ENCODE data around the gene TUNAR. TPM values are rescaled to one million over a fixed set of nuclear protein-coding genes. Genes with fewer than 3 reads are reported as not detected.

TUNAR gene
- total and polyA plus RNA-seq, 9 of the 15 experiments (the other 6 are each of a cell fraction or from before 2014, with no cell fraction given) = not detected

- TF ChIP-seq NFATC3 (IDR thresholded peaks at IDR 0.05) (no peak), TFE3 (CRISPR knock-in tag; IDR thresholded peaks at IDR 0.05) (no peak), ZEB2 (IDR thresholded peaks at IDR 0.05) (no peak), PTBP1 (IDR thresholded peaks at IDR 0.05; ENCODE audit: low read depth, low read length) (no peak), ZNF124 (CRISPR knock-in tag; IDR thresholded peaks at IDR 0.05) (no peak), CSDE1 (IDR thresholded peaks at IDR 0.05) (no peak), NCOR1 (IDR thresholded peaks at IDR 0.05) (no peak), BMI1 (IDR thresholded peaks at IDR 0.05; ENCODE audit: low read length) (no peak), ZNF263 (CRISPR knock-in tag; IDR thresholded peaks at IDR 0.05; ENCODE audit: borderline replicate concordance) (no peak), ZC3H8 (IDR thresholded peaks at IDR 0.05) (no peak)
Measured at GRCh38 chr14:95896498-95897135, 20.0 kb downstream of the TUNAR start (continued).

- 0% methylated on average over 3 of the region's 3 CpGs for WGBS (ENCODE audit: insufficient coverage, low coverage, missing lambda C conversion rate)
- in situ Hi-C loops (cut with MboI) = no loop called here
- no TSS peak for BruUV-seq (replicated peaks)
- H3K27ac ChIP-seq (ENCODE audit: extremely low read depth, low read depth, low read length) = no peak overlapping the region
- no peak overlapping the region for H3K4me3 ChIP-seq
- H2AFZ ChIP-seq (ENCODE audit: low read depth, low read length) = no peak overlapping the region
- no peaks in the 10 kb centered on the region; the same call in 1 of the 2 replicates for H4K20me1 ChIP-seq (replicated peaks; ENCODE audit: control insufficient read depth, insufficient read depth, low read length)
- intact Hi-C loops (cut with micrococcal nuclease) = no loop called here
- no peaks in the 10 kb centered on the region for H3K9me1 ChIP-seq (ENCODE audit: control insufficient read depth, insufficient read depth, low read length)
- H3K4me2 ChIP-seq (ENCODE audit: insufficient read depth, low read length) = no peak overlapping the region
- no peak for FAIRE-seq
- ChIA-PET CTCF (ENCODE audit: low intra/inter-chr PET ratio) (no interaction called here), POLR2A (no interaction called here)
- ATAC-seq = no peak
- H3K9me3 ChIP-seq (replicated peaks; ENCODE audit: control insufficient read depth, insufficient read depth, low read depth, low read length) = no peaks in the 10 kb centered on the region
- no peak for TF ChIP-seq RBM15 (IDR thresholded peaks at IDR 0.05; ENCODE audit: insufficient read depth, low read length)
- no peak for TF ChIP-seq ZNF232 (CRISPR knock-in tag; IDR thresholded peaks at IDR 0.05)
- TF ChIP-seq TBL1XR1 (IDR thresholded peaks at IDR 0.05; ENCODE audit: low read length in 2 of 2) = no peak
- TF ChIP-seq ZBED1 (IDR thresholded peaks at IDR 0.05) = no peak
- no peak for TF ChIP-seq FUS (optimal IDR thresholded peaks at IDR 0.05; ENCODE audit: low read depth, low read length)
- TF ChIP-seq HNRNPLL (IDR thresholded peaks at IDR 0.05; ENCODE audit: low read depth, low read length, poor library complexity, severe bottlenecking) = no peak
- TF ChIP-seq SP2 (IDR thresholded peaks at IDR 0.05; ENCODE audit: extremely low read depth, low read depth, low read length, poor library complexity, severe bottlenecking) = no peak
- no peak for TF ChIP-seq HMG20A (CRISPR knock-in tag; conservative IDR thresholded peaks at IDR 0.05)
- TF ChIP-seq ZC3H8 (IDR thresholded peaks at IDR 0.05) = no peak
- H3K79me2 ChIP-seq (ENCODE audit: control insufficient read depth, insufficient read depth, low read length) = no peaks in the 10 kb centered on the region
- no peak overlapping the region for H3K9ac ChIP-seq (ENCODE audit: insufficient read depth in 1 of 2, low read depth in 2 of 2, low read length in 2 of 2)
- no peak for DNase-seq (ENCODE audit: extremely low read depth in 1 of 4, low spot score in 3 of 4)
- no peaks in the 10 kb centered on the region for H3K4me1 ChIP-seq (replicated peaks in 1 of 2; ENCODE audit: control insufficient read depth in 2 of 2, insufficient read depth in 2 of 2, low read length in 2 of 2)
- no peaks in the 10 kb centered on the region for H3K36me3 ChIP-seq (ENCODE audit: control insufficient read depth, insufficient read depth, low read length)
- peaks cover 0 to 16% of the 10 kb centered on the region in 2 experiments; a peak in 3 of 5 replicates for H3K27me3 ChIP-seq (ENCODE audit: control insufficient read depth in 2 of 2, insufficient read depth in 2 of 2, low read length in 2 of 2)
Measured at GRCh38 chr14:95897280-95897679, 20.6 kb downstream of the TUNAR start.
